Measurements from ENCODE around the gene ANKRD55.

- no peak for TF ChIP-seq CTCF (conservative IDR thresholded peaks at IDR 0.05; ENCODE audit: low read depth, low read length)
- no peak for TF ChIP-seq EZH2 (IDR thresholded peaks at IDR 0.05; ENCODE audit: low read length, unreplicated experiment)
Measured at GRCh38 chr5:56208681-56209080, 24.4 kb downstream of the ANKRD55 start.
